Lower leg skin (tissue), 4 donors: ENCODE results near the gene CDNF. TPM values are rescaled to one million over a fixed set of nuclear protein-coding genes. Genes with fewer than 3 reads are reported as not detected.
"Not testable (repeated sequence)": the region's sequence is repeated elsewhere in the genome, so short reads cannot be mapped to it uniquely, and the experiment has no call there.

Experiments used
- DNase-seq, 2 donors: peaks; one replicate each; pipeline ENCODE4 v3.0.0-alpha.2; 2019; ENCODE audit warnings: low spot score in 2 of 2
- H3K4me3 ChIP-seq: fragments of 200-600 bp; sonication (generic); 2 replicates; pipeline ENCODE4 v1.5.1; 2017; ENCODE audit warnings: mild to moderate bottlenecking, low read depth; ENCODE audit not compliant: poor library complexity, severe bottlenecking
- POLR2A ChIP-seq, 2 donors: fragments of 450-650 bp; IDR thresholded peaks; one replicate each; pipeline ENCODE4 v1.6.1; 2016 to 2017; ENCODE audit warnings: antibody characterized with exemption in 2 of 2, mild to moderate bottlenecking in 1 of 2, moderate library complexity in 1 of 2
- WGBS, 2 donors: methylation state at CpG; one replicate each; pipeline ENCODE4 v1.1.5; 2018; 5-methylcytosine and 5-hydroxymethylcytosine counted together
- intact Hi-C: fragments of 100-400 bp; cut with DNase I; formaldehyde crosslinking; loops from one replicate; pipeline ENCODE4 v1.15.0; 2023; ENCODE audit warnings: low total_unique reads
- total RNA-seq, 4 donors: library from RNA; depleted of rRNA; stranded (reverse); fragments of >200 nt; gene quantifications; one replicate each; pipeline ENCODE4 v1.1.0, GENCODE V29; 2016
- TF ChIP-seq, protein P1 (sequence below), 3 donors: fragments of 450-650 bp; IDR thresholded peaks; one replicate each; pipeline ENCODE4 v1.5.1; 2016; ENCODE audit warnings: antibody characterized with exemption in 3 of 3, mild to moderate bottlenecking in 3 of 3, moderate library complexity in 2 of 3

CDNF gene
- total RNA-seq, 4 donors from 2014 or later = 1.9 to 9.8 (median 3.9) TPM

DNA sequence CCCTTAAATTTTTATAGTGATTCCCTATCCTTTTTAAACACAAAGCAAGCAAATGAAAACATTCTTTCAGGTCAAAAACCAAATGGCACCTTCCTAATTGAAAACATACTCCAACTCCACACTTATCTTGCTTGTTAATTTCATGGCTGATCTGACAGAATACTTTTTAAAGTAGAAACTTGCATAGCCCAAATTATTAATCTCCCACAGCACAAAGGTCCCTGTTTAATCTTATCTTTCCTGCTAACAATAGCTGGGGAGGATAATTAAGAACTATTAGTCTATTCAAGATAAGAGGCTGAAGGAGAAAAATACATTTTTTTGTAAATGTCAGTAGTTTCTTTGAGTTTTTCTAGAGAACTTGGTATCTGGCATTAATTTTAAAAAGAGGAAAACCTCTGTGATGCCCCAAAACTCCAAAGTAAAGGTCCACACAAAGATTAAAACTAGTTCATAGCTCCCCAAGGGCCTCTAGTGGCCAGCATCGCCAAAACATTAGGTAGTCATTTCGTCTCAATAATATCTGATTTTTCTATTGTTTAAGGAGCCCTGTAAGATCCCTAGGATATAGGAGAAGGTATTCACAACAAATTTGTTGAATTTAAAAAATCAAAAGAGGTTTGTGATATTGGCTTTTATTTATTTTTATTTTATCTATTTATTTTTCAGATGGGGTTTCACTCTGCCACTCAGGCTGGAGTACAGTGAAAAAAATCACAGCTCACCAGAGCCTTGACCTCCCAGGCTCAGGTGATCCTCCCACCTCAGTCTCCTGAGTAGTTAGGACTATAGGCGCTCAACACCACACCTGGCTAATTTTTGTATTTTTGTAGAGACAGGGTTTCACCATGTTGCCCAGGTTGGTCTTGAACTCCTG is 14.7 kb downstream of the CDNF start:
- intact Hi-C loops = loop anchor here (5.0 to 10.0 kb wide), 2 partner anchors 328 to 571 kb away; no protein-coding TSS in a partner anchor
- TF ChIP-seq, protein P1, sequence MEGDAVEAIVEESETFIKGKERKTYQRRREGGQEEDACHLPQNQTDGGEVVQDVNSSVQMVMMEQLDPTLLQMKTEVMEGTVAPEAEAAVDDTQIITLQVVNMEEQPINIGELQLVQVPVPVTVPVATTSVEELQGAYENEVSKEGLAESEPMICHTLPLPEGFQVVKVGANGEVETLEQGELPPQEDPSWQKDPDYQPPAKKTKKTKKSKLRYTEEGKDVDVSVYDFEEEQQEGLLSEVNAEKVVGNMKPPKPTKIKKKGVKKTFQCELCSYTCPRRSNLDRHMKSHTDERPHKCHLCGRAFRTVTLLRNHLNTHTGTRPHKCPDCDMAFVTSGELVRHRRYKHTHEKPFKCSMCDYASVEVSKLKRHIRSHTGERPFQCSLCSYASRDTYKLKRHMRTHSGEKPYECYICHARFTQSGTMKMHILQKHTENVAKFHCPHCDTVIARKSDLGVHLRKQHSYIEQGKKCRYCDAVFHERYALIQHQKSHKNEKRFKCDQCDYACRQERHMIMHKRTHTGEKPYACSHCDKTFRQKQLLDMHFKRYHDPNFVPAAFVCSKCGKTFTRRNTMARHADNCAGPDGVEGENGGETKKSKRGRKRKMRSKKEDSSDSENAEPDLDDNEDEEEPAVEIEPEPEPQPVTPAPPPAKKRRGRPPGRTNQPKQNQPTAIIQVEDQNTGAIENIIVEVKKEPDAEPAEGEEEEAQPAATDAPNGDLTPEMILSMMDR (IDR thresholded peaks at IDR 0.05) = no peak
- TF ChIP-seq POLR2A (IDR thresholded peaks at IDR 0.05) = no peak
- H3K4me3 ChIP-seq = no peak overlapping the region
- 36 to 38% methylated on average over 3 of the region's 3 CpGs for WGBS, 2 donors
- DNase-seq = no peak

GRCh38 chr10:14821635-14822375 is 16.0 kb downstream of the CDNF start:
- 80 to 83% methylated on average over 6 of the region's 6 CpGs for WGBS, 2 donors
- no peak overlapping the region for H3K4me3 ChIP-seq
- TF ChIP-seq, protein P1 (IDR thresholded peaks at IDR 0.05) = no peak
- no peak for TF ChIP-seq POLR2A (IDR thresholded peaks at IDR 0.05)
- intact Hi-C loops = loop anchor here (5.0 to 10.0 kb wide), 2 partner anchors 327 to 570 kb away; no protein-coding TSS in a partner anchor
- no peak for DNase-seq

DNA sequence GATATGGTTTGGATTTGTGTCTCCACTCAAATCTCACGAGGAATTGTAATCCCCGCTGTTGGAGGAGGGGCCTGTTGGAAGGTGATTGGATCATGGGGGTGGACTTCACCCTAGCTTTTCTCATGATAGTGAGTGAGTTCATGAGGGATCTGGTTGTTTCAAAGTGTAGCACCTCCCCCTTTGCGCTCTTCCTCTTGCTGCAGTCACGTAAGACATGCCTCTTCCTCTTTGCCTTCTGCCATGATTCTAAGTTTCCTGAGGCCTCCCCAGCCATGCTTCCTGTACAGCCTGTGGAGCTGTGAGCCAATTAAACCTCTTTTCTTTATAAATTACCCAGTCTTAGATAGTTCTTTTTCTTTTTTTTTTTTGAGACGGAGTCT is 17.1 kb downstream of the CDNF start:
- H3K4me3 ChIP-seq = no peak overlapping the region
- intact Hi-C loops = loop anchor here (5.0 to 10.0 kb wide), 2 partner anchors 326 to 568 kb away; no protein-coding TSS in a partner anchor
- TF ChIP-seq POLR2A (IDR thresholded peaks at IDR 0.05) = no peak
- TF ChIP-seq, protein P1 (IDR thresholded peaks at IDR 0.05) = no peak
- no peak for DNase-seq
- WGBS, 2 donors = 91 to 95% methylated on average over 5 of the region's 5 CpGs

DNA sequence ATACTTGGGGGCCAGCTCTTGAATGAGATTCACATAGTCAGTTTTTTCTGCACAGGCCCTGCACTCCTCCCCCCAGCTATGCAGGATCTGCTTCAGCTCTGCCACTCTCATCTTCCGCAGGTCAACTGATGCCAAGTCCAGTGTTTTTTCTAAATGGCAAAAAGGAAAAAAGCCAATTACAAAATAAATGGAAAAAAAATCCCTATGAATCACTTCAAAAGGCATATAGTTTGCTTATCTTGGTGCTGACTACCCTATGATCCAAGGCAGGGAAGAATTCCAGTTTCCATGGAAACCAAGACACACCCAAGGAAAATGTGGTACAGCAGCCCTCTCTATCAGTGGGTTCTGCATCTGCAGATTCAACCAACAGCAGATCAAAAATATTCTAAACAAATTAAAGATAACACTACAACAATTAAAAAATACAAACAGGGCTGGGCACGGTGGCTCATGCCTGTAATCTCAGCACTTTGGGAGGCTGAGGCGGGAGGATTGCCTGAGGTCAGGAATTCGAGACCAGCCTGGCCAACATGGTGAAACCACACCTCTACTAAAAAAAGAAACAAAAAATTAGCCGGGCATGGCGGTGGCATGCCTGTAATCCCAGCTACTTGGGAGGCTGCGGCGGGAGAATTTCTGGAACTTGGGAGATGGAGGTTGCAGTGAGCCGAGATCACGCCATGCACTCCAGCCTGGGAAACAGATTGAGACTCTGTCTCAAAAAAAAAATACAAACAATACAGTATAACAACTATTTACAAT is 17.6 kb downstream of the CDNF start:
- 79 to 83% methylated on average over 10 of the region's 10 CpGs for WGBS, 2 donors

DNA sequence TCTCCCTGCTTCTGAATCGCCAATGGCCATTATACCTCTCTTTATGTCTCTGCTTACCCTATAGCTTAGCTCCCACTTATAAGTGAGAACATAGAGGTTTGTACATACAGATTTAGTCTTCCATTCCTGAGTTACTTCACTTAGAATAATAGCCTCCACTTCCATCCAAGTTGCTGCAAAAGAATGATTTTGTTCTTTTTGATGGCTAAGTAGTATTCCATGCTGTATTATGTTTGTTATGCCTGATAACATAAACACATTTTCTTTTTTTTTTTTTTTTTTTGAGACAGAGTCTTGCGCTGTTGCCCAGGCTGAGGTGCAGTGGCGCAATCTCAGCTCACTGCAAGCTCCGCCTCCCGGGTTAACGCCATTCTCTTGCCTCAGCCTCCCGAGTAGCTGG is 21.1 kb downstream of the CDNF start:
- intact Hi-C loops, DNase-seq, H3K4me3 ChIP-seq: not testable (repeated sequence)
- 92 to 100% methylated on average over 7 of the region's 7 CpGs for WGBS, 2 donors

More for the DNA sequence above, 17.6 kb downstream of the CDNF start:
- intact Hi-C loops = loop anchor here (5.0 to 10.0 kb wide), 2 partner anchors 325 to 568 kb away; no protein-coding TSS in a partner anchor
- no peak for DNase-seq
- TF ChIP-seq, protein P1 (IDR thresholded peaks at IDR 0.05) = no peak
- TF ChIP-seq POLR2A (IDR thresholded peaks at IDR 0.05) = no peak
- H3K4me3 ChIP-seq = no peak overlapping the region
